ENCODE measurements around the gene TKFC. TPM values are rescaled to one million over a fixed set of nuclear protein-coding genes. Genes with fewer than 3 reads are reported as not detected.

TKFC gene
- total and polyA plus RNA-seq, 9 of the 15 experiments (the other 6 are each of a cell fraction or from before 2014, with no cell fraction given): 2.0 to 61.7 (median 28.5) TPM

GRCh38 chr11:61332797-61333549 is at the start of gene TKFC, which contains the start of gene DDB1 (continued):
- TF ChIP-seq MAX (CRISPR knock-in tag; IDR thresholded peaks at IDR 0.05): peak; percentile 78
- TF ChIP-seq C11orf30 (IDR thresholded peaks at IDR 0.05; ENCODE audit: low read depth): peak; percentile 78
- no peak for TF ChIP-seq FOXJ3 (CRISPR knock-in tag; IDR thresholded peaks at IDR 0.05)
- TF ChIP-seq THAP7 (CRISPR knock-in tag; IDR thresholded peaks at IDR 0.05): no peak
- TF ChIP-seq ZNF644 (tag; IDR thresholded peaks at IDR 0.05; ENCODE audit: low read depth): no peak
- TF ChIP-seq ZNF23 (CRISPR knock-in tag; IDR thresholded peaks at IDR 0.05): no peak
- no peak for TF ChIP-seq EWSR1 (IDR thresholded peaks at IDR 0.05; ENCODE audit: borderline replicate concordance, low read depth, partially characterized antibody)
- no peak for TF ChIP-seq TCFL5 (CRISPR knock-in tag; conservative IDR thresholded peaks at IDR 0.05)
- TF ChIP-seq ELF1 (tag; IDR thresholded peaks at IDR 0.05): no peak
- peak; percentile 38; the same call in 1 of the 2 replicates for TF ChIP-seq ZBTB12 (CRISPR knock-in tag; IDR thresholded peaks at IDR 0.05)
- TF ChIP-seq NELFE (IDR thresholded peaks at IDR 0.05; ENCODE audit: insufficient read depth, insufficient read length): no peak
- TF ChIP-seq E2F6 (IDR thresholded peaks at IDR 0.05; ENCODE audit: borderline replicate concordance in 1 of 2, extremely low read depth in 1 of 2, insufficient read depth in 1 of 2, insufficient read length in 1 of 2, low read depth in 1 of 2, low read length in 1 of 2, poor library complexity in 1 of 2, severe bottlenecking in 1 of 2): peak; percentile 56
- no peak for TF ChIP-seq ZNF384 (IDR thresholded peaks at IDR 0.05; ENCODE audit: low read depth, low read length)
- no peak for TF ChIP-seq HDAC3 (IDR thresholded peaks at IDR 0.05; ENCODE audit: borderline replicate concordance, partially characterized antibody)
- TF ChIP-seq FOXA3 (CRISPR knock-in tag; conservative IDR thresholded peaks at IDR 0.05 in 1 of 2, IDR thresholded peaks at IDR 0.05 in 1 of 2): no peak
- 0 out of 2 replicates have a peak, but pooled peaks have one; percentile 11 for TF ChIP-seq TAF7 (tag; IDR thresholded peaks at IDR 0.05)
- no peak for TF ChIP-seq ZNF239 (CRISPR knock-in tag; IDR thresholded peaks at IDR 0.05)
- peak; percentile 89; the same call in 1 of the 2 replicates for TF ChIP-seq ZZZ3 (IDR thresholded peaks at IDR 0.05)
- TF ChIP-seq ELF4 (CRISPR knock-in tag; IDR thresholded peaks at IDR 0.05): no peak
- TF ChIP-seq MLLT1 (IDR thresholded peaks at IDR 0.05): no peak; a peak in 1 of 4 replicates
- no peak for TF ChIP-seq ZNF354B (CRISPR knock-in tag; IDR thresholded peaks at IDR 0.05)
- peak in 1 of 2 experiments; percentile 24; a peak in 1 of 4 replicates for TF ChIP-seq RCOR1 (IDR thresholded peaks at IDR 0.05; ENCODE audit: borderline replicate concordance in 1 of 2, low read depth in 2 of 2, low read length in 2 of 2)
- no peak for TF ChIP-seq RBM15 (IDR thresholded peaks at IDR 0.05; ENCODE audit: insufficient read depth, low read length)

All from K562 (cell line).